Astrocyte of the cerebellum (primary cell): ENCODE measurements around the gene KCTD16.

Experiments used
- DNase-seq: peaks from one replicate; pipeline ENCODE4 v3.0.0-alpha.2; 2011; ENCODE audit warnings: low read depth
- H3K4me3 ChIP-seq: 2 replicates; pipeline ENCODE4 v1.5.1; 2011; ENCODE audit warnings: mild to moderate bottlenecking, low read depth, low read length, moderate library complexity
- in situ Hi-C: cut with HindIII; loops from 2 replicates; pipeline ENCODE4 v1.10.0; 2017; ENCODE audit warnings: low sequenced_read_pairs
- TF ChIP-seq, protein P1 (sequence below): IDR thresholded peaks from 2 replicates; pipeline ENCODE4 v1.5.1; 2012; ENCODE audit warnings: low read length, low read depth, moderate library complexity, mild to moderate bottlenecking; ENCODE audit errors: missing control alignments

The KCTD16 gene

GRCh38 chr5:144487761-144488160, 317.1 kb downstream of the KCTD16 start:
- no peak for DNase-seq
- in situ Hi-C loops = no loop called here
- TF ChIP-seq, protein P1, sequence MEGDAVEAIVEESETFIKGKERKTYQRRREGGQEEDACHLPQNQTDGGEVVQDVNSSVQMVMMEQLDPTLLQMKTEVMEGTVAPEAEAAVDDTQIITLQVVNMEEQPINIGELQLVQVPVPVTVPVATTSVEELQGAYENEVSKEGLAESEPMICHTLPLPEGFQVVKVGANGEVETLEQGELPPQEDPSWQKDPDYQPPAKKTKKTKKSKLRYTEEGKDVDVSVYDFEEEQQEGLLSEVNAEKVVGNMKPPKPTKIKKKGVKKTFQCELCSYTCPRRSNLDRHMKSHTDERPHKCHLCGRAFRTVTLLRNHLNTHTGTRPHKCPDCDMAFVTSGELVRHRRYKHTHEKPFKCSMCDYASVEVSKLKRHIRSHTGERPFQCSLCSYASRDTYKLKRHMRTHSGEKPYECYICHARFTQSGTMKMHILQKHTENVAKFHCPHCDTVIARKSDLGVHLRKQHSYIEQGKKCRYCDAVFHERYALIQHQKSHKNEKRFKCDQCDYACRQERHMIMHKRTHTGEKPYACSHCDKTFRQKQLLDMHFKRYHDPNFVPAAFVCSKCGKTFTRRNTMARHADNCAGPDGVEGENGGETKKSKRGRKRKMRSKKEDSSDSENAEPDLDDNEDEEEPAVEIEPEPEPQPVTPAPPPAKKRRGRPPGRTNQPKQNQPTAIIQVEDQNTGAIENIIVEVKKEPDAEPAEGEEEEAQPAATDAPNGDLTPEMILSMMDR = no peak
- H3K4me3 ChIP-seq = no peak overlapping the region

DNA sequence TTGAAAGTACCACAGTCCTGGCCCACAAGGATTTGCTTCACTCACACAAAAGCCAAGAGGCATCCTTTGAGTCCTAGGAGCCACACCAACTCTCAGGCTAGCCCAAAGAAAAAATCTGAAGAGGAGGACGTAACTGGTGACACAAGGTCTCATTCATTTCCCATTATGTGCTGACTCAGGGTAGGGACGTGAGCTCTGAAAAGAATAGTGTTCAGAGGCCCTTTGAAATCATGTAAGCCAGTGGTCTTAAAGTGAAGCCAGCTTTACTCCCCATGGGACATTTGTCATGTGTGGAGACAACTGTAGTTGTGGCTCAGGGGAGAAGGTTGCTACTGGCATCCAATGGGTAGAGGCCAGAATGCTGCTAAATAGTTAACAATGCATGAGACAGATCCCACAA, 332.4 kb downstream of the KCTD16 start:
- TF ChIP-seq, protein P1 = no peak
- in situ Hi-C loops = no loop called here
- H3K4me3 ChIP-seq = no peak overlapping the region
- no peak for DNase-seq

DNA sequence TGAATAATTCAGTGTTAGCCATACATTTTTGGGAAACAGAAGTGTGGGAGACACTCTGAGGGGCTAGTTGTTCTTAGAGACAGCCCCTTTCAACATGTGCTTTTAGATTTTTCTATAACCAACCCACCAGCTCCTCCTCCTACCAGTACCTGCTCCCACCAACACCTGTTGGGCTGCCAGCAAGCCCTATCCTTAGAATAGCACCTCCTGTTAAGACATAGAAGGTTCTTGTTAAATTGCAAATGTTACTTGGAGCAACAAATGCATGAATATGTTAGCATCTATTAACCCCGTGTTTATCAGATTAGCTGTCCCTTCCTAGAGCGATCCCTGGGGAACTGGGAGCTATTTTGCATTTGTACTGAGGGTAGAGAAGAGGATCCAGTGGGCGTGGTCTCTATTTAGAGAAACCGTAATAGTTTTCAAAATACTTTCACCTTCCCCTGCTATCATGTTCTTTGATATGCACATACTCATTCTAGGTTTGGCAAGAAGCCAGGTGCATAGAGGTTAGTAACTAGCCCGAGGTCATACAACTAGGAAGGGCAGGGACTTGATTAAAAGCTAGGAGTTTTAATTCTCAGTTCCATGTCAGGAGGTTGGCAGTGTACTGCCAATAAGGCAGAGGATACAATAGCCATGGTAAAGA, 334.4 kb downstream of the KCTD16 start:
- DNase-seq = no peak
- no peak overlapping the region for H3K4me3 ChIP-seq
- in situ Hi-C loops = no loop called here
- TF ChIP-seq, protein P1 = no peak

DNA sequence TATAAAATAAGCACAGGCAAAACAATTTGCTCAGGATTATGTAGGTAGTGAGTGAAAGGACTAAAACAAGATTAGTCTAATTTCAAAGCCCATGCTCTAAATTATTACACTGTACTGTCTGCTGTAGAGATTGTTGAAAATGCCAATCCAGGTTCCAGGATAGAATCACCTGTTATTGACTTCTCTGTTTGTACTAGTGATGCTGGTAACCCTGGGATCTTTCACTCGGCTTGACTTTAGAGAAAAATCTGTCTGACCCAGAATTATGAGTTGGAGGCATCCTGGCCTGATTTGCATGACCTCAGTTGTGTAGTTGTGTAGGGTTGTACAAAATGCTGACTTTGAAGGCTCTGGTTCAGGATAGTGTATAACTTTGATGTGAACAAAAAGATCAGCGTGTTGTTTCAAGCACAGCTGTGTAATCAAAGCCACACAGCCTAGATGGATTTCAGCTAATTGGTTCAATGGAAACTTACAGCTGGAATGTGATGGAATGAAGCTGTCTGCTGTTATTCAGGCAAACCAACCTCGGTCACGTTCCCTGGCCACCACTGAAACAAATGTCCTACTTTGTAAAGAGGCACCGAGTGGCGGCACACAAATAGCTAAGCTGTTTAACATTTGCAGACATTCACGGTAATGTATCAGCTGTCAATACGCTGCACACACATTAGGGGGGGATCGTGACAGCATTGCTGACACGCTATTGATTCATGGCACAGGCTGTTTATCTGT, 340.3 kb downstream of the KCTD16 start:
- in situ Hi-C loops = no loop called here
- DNase-seq = no peak
- no peak overlapping the region for H3K4me3 ChIP-seq
- TF ChIP-seq, protein P1 = no peak

DNA sequence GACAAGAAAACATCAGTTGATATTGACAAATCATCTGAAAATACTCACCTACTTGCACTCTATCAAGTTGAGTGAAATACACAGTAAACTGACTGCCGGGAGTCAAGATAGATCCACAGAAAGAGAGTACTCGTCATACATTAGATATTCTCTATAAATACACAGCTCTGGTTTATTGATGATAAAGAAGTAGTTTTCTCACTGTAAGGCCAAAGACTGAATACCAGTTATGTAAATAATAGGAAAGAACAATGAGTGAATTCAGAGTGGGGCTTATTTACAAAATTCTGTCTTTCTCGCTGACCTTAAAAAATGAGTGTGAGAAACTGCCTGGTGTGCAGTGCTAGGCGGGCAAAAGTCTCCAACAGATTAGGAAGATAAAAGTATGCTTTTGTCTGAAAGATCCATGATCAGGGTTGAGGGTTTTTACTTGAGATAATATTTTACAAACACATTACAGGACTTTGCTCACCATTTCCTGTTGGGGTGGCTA, 341.0 kb downstream of the KCTD16 start:
- TF ChIP-seq, protein P1 = no peak
- in situ Hi-C loops = no loop called here
- no peak for DNase-seq
- no peak overlapping the region for H3K4me3 ChIP-seq

GRCh38 chr5:144522698-144523097, 352.0 kb downstream of the KCTD16 start:
- TF ChIP-seq, protein P1 = no peak
- DNase-seq = no peak
- no peak overlapping the region for H3K4me3 ChIP-seq
- in situ Hi-C loops = no loop called here
